Cortex of kidney (tissue), 1 donor: ENCODE results near the gene SLC4A4.

Experiments
- DNase-seq: peaks from one replicate; lab custom pipeline; 2025; lab: John Stamatoyannopoulos, UW

The SLC4A4 gene

DNA sequence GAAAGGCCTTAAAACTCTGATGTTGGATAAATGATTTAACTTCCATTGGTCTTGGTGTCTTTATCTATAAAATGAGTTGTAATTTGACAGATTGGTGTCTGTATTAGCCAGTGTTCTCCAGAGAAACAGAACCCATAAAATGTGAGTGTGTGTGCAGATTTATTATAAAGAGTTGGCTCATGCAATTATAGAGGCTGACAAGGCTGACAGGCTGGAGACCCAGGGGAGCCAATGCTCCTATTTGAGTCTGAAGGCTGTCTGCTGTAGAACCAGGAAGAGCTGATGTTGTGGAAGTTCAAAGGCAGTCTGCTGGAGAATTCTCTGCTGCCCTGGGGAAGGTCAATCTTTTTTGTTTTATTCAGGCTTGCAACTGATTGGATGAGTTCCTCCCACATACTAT, 131.7 kb downstream of the SLC4A4 start:
- DNase-seq = no peak

DNA sequence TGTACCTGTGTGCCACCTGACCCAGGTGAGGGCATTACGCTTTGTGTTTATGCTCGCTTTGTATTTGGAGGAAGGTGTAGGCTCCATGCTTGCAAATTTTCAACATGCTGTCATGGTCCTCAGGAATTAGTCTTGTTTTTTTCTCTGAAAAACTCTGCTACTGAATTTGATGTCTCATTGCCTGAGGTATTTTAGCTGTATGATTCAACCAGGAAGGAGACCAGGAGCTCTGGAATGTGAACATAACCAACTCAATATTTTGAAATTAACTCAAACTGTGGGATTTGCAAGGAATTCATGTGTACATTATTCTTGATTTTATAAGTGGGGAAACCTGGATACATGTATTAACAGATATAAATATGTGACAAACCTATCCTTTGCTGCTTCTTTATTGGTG, 134.1 kb downstream of the SLC4A4 start:
- no peak for DNase-seq

DNA sequence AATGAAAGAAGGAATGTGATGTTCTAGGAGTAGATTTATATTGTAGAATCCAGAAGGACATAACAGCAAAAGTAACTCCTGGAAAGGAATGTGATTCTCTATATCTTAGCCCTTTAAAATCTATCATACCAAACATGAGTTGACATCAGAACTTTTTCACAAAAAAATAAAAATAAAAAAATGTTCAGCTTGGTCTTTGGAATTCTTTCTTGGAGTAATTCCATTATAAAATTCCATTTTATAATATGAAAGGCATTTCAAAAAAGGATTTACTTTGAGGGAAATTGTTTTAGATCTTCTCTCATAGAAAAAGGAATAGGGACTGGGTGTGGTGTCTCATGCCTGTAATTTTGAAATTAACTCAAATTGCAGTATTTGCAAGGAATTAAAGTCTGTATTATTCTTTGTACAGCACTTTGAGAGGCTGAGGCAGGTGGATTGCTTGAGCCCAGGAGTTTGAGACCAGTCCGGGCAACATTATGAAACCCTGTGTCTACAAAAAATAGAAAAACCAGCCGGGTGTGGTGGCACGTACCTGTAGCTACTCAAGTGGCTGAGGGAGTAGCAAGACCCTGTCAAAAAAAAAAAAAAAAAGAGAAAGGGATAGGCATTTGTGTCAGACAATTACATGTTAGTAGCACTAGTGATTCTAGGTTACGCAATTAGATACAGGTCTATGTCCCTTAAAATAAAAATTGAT, 134.9 kb downstream of the SLC4A4 start:
- DNase-seq = no peak

DNA sequence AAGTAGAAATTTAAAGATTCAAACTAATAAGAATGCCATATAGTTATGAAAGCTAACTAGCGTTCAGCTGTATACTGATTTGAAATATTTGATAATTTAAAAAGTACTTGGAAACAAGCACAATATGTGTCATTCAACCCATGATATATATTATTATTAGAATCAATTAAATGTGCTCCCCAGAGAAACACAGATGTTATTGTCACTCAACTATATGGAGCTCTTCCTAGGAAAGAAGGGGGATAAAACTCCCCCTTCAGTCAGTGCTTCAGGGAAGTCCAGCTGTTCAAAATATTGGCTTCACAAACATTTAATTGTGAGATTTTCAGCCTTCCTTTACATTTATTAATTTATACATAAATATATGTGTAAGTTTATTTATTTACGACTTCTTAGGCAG, 135.9 kb downstream of the SLC4A4 start:
- DNase-seq = no peak

DNA sequence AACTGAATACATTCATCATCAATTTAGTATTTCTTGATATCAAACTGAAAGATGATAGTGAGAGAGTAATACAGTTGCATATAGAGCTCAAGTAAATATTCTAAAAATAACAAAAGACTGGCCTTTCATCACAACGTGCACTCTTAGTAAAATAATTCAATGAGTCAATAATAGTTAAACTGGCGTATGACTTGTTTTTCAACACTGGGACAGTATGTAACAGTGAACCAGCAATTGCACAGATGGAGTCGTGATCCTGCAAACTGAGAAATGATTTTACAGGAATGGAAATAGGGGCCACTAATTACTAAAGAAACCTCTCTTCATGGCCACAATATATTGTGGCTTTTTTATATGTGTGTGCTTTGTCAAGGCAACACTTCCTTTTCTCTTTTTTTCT, 137.4 kb downstream of the SLC4A4 start:
- DNase-seq = no peak

DNA sequence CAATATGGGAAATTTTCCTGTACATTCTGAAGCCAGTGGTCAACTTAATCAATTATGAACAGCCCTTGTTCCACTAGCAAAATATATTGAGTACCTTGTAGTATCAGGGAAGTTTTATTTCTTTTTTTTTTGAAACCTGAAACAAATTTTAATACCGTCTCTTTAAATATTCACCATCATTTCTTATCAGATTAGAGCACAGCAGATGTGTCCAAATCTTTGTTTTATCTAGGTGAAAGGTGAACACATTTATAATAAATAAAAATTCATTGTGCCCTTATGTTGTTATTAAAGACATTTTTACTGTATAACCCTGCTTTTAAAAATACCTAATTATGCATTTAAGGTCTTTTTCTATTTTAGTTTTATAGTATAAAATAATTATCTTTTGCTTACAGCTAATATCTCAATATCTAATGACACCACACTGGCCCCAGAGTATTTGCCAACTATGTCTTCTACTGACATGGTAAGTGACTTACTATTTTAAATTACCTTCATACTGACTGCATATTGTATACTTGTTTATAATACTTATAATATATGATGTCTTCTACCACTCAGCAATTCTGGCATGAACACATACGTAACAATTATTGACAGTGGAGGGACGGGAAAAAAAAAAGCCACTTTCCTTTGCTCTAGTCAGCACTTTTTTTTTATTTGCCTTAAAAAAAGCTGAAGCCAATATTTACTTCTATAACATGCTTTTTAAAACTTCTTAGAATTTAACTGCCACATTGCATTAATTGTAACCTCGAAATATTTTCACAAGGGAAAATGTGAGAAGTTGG, 147.9 kb downstream of the SLC4A4 start:
- no peak for DNase-seq

DNA sequence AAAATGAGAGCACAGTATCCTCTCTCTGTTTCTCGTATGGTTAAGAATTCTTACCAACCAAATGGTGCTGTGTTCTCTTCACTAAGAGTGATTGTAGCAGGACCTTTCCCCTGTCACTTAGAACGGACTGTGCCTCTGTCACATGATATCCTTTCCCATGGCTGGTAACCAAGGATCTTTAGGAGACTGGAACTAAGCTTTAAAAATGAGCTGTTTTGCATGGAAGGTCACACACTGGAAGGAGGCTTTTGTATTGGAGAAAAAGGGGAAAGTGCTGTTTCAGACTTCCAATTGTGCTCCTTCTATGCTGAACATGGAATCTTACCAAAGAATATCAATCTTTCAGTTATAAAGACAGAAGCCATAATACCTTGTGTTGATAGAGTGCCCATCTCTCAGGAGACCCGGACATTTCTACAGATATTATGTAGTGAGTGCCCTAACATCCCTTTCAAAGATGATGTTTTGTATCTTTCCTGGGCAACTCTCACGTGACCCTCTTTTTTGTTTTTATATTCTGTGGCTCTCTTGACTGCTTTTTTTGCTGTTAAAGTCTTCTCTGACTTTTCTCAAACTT, 148.6 kb downstream of the SLC4A4 start:
- no peak for DNase-seq

DNA sequence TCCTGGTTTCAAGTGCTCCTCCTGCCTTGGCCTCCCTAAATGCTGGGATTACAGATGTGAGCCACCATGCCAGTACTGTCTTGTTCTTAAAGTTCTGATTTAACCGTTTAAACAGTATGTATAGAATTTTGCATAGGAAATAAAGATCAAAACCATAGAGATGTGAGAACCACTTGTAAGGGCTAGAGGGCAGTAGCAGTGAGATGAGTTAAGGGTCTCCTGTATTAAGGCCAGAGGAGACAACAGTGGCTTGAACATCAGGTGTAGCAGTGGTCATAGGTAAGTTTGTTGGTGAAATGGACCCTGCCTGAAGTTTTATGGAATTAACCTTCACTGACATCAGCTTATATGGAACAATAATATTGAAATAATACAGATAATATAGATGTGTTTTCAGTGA, 155.7 kb downstream of the SLC4A4 start:
- no peak for DNase-seq

DNA sequence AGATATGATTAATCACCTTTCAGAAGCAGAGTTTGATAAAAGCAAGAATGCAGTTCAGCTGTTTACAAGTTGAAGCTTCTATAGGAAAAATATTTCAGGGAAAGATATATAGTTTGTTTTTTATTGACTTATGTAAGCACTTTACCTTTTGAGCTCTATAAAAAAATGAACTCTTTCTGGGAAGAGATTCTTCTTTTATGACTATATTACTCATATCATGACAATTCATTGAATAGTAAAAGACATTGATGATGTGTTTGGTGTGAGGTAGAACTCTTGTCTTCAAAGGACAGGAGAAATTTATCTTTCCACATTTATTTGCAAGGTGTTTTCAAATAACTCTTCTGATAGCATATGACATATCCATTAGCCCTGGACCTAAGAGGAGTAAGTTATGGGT, 156.6 kb downstream of the SLC4A4 start:
- DNase-seq = no peak

DNA sequence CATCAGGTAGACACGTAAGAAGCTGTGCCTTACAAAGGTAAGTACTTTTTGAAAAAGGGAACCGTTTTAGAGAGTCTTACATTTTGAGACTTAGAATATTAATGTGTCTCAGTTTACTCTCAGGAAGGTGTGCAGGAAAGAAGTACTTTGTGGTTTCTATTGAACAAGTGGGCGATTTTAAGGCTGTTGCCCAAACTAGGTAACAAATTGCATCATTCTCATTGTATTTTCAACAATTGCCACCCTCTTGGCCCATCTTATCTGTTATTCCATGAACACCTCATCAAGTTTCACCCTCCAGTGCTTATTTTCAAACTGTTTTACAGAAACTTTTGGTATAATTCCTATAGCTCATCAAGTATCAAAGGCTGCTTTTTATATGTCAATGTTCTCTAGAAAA, 158.3 kb downstream of the SLC4A4 start:
- DNase-seq = no peak

DNA sequence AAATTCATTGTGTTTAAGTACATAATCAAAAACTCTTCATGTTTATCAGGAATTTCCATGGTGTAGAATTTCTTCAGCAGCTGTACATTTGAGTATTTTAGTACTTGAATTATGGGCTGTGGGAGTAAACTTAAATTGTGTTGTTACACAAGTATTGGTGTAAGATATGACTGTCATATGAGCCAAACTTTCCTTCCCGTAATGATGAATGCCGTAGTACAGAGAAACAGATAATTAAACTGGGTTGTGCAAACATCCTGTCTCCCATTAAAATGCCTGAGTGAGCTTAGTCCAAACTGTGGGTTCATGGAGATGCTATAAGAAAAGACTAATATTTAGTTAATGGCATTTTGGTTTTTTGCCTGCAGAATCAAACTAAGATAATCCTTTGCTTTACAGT, 159.2 kb downstream of the SLC4A4 start:
- no peak for DNase-seq

DNA sequence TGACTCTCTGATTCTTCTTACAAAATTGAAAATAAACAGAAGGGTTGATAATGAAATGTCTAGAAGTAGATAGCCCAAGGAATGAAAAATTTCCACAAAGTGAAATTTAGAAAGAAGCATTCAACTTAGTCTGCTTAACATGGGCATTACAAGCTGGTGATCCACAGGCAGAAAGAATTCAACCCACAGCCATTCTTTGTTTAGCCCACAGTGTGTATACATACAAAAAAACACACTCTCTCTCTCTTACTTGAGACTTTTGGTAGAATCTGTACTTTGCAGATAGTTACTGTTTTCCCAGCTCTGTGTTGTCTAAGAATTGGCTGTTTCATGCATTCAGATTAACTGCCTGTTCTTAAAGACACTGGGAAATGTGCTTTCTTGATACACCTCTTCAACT, 159.8 kb downstream of the SLC4A4 start:
- DNase-seq = no peak

DNA sequence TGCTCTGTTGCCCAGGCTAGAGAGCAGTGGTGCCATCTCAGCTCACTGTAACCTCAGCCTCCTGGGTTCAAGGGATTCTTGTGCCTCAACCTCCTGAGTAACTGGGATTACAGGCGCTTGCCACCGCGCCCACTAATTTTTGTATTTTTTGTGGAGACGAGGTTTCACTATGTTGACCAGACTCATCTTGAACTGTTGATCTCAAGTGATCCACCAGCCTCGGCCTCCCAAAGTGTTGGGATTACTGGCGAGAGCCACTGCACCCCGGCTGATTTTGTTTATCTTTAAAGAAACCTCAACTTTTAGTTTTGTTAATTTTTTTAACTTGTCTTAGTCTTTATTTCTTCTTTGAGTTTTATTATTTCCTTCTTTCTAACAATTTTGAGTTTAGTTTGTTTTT, 163.2 kb downstream of the SLC4A4 start:
- no peak for DNase-seq

DNA sequence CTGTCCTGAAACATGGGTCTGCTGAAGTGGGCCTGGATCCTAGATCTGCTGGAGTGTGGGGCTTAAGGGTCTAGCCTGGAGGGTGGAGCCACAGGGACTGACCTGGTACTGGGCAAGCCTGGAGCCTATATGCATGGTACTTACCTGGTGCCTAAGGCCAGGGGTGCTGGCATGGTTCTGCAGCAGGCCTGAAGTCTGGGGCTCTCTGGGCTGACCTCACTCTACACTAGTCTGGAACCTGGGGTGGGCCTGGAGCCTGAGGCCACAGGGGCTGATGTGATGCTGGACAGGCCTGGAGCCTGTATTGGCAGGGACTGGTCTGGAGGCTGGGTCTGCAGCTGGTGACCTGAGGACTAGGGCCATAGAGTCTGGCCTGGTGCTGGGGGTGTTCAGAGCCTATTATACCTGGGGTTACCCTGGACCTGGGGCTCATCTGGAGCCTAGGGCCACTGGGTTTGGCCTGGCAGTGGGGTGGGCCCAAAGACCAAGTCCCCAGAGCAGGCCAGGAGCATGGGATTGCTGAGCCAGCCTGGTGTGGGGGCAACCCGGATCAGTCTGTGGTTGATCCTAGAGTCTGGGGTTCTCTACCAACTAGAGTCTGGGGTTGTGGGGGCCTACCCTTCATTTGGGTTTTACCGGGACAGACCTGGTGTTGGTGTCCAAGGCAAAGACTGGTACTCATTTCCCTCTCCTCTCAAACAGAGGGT, 179.6 kb downstream of the SLC4A4 start:
- DNase-seq = no peak

DNA sequence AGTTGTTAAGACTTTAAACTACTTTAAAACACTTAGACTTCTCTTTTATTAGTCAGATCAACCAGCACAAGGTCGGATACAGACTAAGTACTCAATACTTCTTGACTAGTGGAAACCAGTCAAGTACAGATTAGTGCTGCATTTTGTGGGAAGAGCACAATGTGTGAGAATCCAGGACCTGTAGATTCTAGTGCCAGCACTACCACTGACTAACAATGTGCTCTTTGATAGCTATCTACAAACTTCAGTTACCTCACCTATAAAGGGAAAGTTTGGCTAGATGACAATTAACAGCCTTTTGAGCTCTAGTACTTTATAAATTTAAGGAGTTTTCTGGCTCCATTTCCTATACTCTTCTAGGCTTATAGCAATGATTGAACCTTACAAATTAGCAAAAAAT, 181.5 kb downstream of the SLC4A4 start:
- no peak for DNase-seq

DNA sequence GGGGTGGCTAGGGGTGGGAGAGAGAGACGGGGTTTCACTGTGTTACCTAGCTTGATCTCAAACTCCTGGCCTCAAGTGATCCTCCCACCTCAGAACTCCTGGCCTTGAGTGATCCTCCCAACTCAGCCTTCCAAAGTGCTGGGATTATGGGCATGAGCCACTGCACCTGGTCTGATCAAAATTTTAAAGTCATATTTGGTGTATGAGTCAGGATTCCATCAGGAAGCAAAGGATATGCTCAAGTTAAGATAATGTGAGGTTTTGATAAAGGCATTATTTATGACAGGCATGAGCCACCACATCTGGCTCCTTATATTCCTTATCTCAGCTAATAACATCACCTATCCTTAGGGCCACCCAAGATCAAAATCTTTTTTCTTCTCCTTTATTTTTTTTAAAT, 182.0 kb downstream of the SLC4A4 start:
- no peak for DNase-seq

DNA sequence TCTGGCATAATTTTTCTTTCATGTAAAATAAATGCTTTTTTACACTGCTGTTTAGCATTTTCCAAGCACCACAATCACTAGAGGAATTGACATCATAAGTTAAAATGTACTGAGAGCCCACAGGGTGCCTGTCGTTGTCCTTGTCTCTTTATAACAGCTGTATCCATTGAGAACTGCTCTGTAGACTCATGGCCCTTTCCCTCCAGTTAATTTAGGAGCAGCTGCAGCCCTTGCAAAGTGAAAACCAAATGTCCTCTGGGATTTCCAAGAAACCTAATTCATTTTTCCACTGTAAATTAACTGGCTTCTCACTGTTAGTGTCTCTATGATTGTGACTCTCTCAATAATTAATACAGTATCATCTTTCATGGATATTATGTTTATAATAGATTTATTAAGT, 185.9 kb downstream of the SLC4A4 start:
- no peak for DNase-seq

DNA sequence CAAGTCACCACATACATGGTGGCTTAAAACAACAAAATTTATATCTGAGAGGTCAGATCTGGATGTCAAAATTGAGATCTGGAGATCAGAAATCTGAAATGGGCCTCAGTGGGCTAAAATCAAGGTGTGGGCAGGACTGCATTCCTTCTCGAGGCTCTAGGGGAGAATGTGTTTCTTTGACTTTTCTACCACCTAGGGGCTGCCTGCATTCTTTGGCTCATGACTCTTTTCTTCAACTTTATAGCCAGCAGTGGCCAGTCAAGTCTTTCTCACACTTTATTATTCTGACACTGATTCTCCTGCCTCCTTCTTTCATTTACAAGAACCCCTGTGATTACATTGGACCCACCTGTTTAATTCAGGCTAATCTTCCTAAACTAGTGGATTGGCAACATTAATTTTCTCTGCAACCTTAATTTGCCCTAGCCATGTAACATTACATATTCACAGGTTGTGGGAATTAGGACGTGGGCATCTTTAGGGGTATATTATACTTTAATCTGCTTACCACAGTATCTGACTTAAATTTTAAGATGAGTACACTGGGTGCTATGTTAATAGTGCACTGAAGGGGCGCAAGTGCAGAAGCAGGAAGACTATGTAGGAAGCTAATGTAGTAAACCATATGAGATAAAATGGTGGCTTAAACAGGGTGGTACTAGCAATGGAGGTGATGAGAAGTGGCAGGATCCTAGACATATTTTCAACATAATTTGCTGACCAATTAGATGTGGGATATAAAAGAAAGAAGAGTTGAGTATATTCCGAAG, 188.0 kb downstream of the SLC4A4 start:
- no peak for DNase-seq

DNA sequence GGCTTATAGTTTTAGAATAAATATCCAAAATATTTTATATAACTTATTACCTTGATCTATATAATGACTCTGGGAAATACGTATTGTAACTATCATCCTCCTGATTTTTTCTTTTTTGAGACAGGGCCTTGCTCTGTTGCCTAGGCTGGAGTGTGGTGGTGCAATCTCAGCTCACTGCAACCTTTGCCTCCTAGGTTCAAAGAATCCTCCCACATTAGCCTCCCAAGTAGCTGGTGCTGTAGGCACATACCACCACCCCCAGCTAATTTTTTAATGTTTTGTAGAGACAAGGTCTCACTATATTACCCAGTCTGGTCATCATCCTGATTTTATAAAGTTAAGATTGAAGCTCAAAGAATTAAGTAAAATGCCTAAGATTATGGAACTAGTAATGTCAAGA, 193.6 kb downstream of the SLC4A4 start:
- no peak for DNase-seq

DNA sequence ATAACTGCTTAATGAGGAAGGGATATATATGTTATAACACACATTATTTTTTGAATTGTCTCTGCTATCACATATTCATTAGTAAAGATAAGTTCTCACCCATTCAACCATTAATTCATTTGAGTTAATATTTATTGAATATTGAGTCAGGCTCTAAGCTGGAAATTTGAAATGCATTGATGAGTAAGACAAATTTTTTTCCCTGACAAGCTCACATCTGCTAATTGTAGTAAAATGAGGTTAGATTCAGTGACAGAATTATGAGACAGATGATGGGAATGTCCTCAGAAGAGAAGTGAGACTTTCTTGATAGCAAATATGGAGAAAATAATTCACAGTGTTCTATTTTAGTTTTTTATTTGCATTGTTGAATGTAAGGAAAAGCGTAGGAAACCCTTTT, 194.3 kb downstream of the SLC4A4 start:
- no peak for DNase-seq

DNA sequence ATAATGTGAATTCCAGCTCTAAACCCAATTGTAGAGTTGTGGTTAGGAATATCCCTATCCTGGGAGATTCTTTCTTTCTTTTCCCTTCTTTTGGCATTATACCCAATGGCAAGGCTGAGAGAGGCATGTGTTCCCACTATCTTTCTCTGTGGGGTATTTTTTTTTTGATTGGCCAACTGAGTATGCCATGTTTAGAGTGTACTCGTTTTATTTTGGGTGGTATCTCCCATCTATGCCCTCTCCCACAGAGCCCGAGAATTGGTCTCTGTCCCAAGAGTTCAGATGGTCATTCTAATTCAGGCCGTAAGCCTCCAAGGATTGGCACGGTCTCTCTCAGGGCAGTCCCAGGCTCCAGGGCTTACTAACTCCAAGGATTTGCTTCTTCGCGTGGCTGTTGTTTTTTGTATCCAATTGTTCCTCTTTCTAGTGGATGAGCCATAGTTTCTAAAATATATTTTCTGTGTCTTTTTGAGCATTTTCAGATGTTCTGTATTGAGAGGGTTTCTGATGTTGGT, 198.8 kb downstream of the SLC4A4 start:
- no peak for DNase-seq

DNA sequence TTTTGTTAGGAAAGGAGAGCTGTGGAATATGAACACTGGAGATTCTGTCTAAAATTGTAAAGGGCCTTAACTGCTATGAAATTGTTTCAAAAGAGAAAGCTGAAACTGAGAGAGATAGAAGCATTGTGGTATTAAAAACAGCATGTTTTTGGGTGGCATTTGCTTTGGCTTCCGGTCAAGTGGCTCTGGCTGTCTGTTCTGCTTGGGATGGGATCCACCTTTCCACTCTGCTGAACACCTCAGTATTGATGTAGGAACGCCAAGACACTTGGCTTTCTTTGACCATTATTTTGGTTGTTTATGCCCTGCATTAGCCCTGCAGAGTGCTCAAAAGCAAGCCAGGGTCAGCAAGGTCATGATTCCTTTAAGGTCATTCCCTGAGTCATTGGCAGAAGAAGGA, 199.7 kb downstream of the SLC4A4 start:
- no peak for DNase-seq
